Measurements from ENCODE around the gene STX11. TPM values are rescaled to one million over a fixed set of nuclear protein-coding genes. Genes with fewer than 3 reads are reported as not detected.

The STX11 gene
- polyA plus RNA-seq, 1 donor from 2014 or later = not detected

GRCh38 chr6:144231721-144232120 lies 81.4 kb downstream of the STX11 start:
- Histone ChIP-seq H3K79me2 (replicated peaks; ENCODE audit: insufficient read depth, low read length) (no peaks in the 10 kb centered on the region), H3K9ac (ENCODE audit: low read length) (no peak overlapping the region), H3K27ac (ENCODE audit: low read length) (no peak overlapping the region), H3F3A (ENCODE audit: insufficient read depth, low read length, poor library complexity, severe bottlenecking) (no peaks in the 10 kb centered on the region), H3K9me3 (ENCODE audit: low read length) (no peaks in the 10 kb centered on the region), H4K20me1 (ENCODE audit: insufficient read depth) (no peaks in the 10 kb centered on the region), H3K4me2 (ENCODE audit: low read length) (no peak overlapping the region), H3K36me3 (ENCODE audit: insufficient read depth, low read length) (no peaks in the 10 kb centered on the region), H3K9me2 (ENCODE audit: insufficient read depth, low read length) (no peaks in the 10 kb centered on the region), H3K4me3 (ENCODE audit: low read length) (no peak overlapping the region), H2AFZ (ENCODE audit: low read depth, low read length) (no peak overlapping the region), H3K27me3 (ENCODE audit: insufficient read depth, low read depth, low read length) (no peaks in the 10 kb centered on the region)
- TF ChIP-seq REST (IDR thresholded peaks at IDR 0.05; ENCODE audit: borderline replicate concordance) (no peak), RAD21 (conservative IDR thresholded peaks at IDR 0.05) (no peak), TAF1 (IDR thresholded peaks at IDR 0.05; ENCODE audit: low read depth) (no peak), EP300 (conservative IDR thresholded peaks at IDR 0.05; ENCODE audit: poor library complexity, severe bottlenecking) (no peak), EZH2 (IDR thresholded peaks at IDR 0.05; ENCODE audit: borderline replicate concordance, insufficient read depth, low read length, poor library complexity, severe bottlenecking) (no peak), POLR2AphosphoS5 (IDR thresholded peaks at IDR 0.05) (no peak), SMC3 (conservative IDR thresholded peaks at IDR 0.05; ENCODE audit: poor library complexity) (no peak), MXI1 (conservative IDR thresholded peaks at IDR 0.05; ENCODE audit: poor library complexity, severe bottlenecking) (no peak), CTCF (IDR thresholded peaks at IDR 0.05; ENCODE audit: poor library complexity, severe bottlenecking) (no peak)

- Histone ChIP-seq H4K20me1 (ENCODE audit: insufficient read depth) (no peaks in the 10 kb centered on the region), H3K9me2 (ENCODE audit: insufficient read depth, low read length) (no peaks in the 10 kb centered on the region), H3K4me3 (ENCODE audit: low read length) (no peak overlapping the region), H3K4me2 (ENCODE audit: low read length) (no peak overlapping the region), H2AFZ (ENCODE audit: low read depth, low read length) (no peak overlapping the region), H3K27me3 (ENCODE audit: insufficient read depth, low read depth, low read length) (no peaks in the 10 kb centered on the region), H3F3A (ENCODE audit: insufficient read depth, low read length, poor library complexity, severe bottlenecking) (no peaks in the 10 kb centered on the region), H3K27ac (ENCODE audit: low read length) (no peak overlapping the region), H3K9me3 (ENCODE audit: low read length) (no peaks in the 10 kb centered on the region), H3K79me2 (replicated peaks; ENCODE audit: insufficient read depth, low read length) (no peaks in the 10 kb centered on the region), H3K9ac (ENCODE audit: low read length) (no peak overlapping the region), H3K36me3 (ENCODE audit: insufficient read depth, low read length) (no peaks in the 10 kb centered on the region)
- TF ChIP-seq REST (IDR thresholded peaks at IDR 0.05; ENCODE audit: borderline replicate concordance) = no peak
- no peak for TF ChIP-seq MXI1 (conservative IDR thresholded peaks at IDR 0.05; ENCODE audit: poor library complexity, severe bottlenecking)
- TF ChIP-seq TAF1 (IDR thresholded peaks at IDR 0.05; ENCODE audit: low read depth) = no peak
- no peak for TF ChIP-seq EP300 (conservative IDR thresholded peaks at IDR 0.05; ENCODE audit: poor library complexity, severe bottlenecking)
- no peak for TF ChIP-seq EZH2 (IDR thresholded peaks at IDR 0.05; ENCODE audit: borderline replicate concordance, insufficient read depth, low read length, poor library complexity, severe bottlenecking)
- TF ChIP-seq POLR2AphosphoS5 (IDR thresholded peaks at IDR 0.05) = no peak
Observed at GRCh38 chr6:144232176-144232831, 82.0 kb downstream of the STX11 start.

All from neural cell (in vitro differentiated cells).